Endometrium (tissue), 2 donors: ENCODE data around the gene MACIR.

ENCODE experiments used
- FAIRE-seq: peaks from 2 replicates; lab custom pipeline; 2012; peaks lifted over from hg19 to GRCh38; lab: Jason Lieb, UNC
- donor health status: control.
- donor health status: control.

MACIR gene

GRCh38 chr5:103245761-103246160, 12.8 kb upstream of the MACIR start:
- no peak for FAIRE-seq

- FAIRE-seq = no peak
These were observed 11.4 kb upstream of the MACIR start for GRCh38 chr5:103247118-103247517.

GRCh38 chr5:103249068-103249467, 9.5 kb upstream of the MACIR start:
- no peak for FAIRE-seq

GRCh38 chr5:103254921-103255320, 3.6 kb upstream of the MACIR start:
- no peak for FAIRE-seq

- no peak for FAIRE-seq
These were observed 2.9 kb upstream of the MACIR start for GRCh38 chr5:103255691-103256090.

- FAIRE-seq = no peak
These were observed 2.4 kb upstream of the MACIR start for GRCh38 chr5:103256178-103256577.

GRCh38 chr5:103258957-103259704, 568 bp downstream of the MACIR start:
- no peak for FAIRE-seq

- FAIRE-seq = no peak
These were observed 1.3 kb downstream of the MACIR start for GRCh38 chr5:103259705-103260355.

GRCh38 chr5:103260951-103261350, 2.4 kb downstream of the MACIR start:
- FAIRE-seq = no peak

GRCh38 chr5:103262422-103262871, 3.9 kb downstream of the MACIR start:
- no peak for FAIRE-seq

GRCh38 chr5:103263054-103263453, 4.5 kb downstream of the MACIR start:
- FAIRE-seq = no peak

- no peak for FAIRE-seq
These were observed 5.9 kb downstream of the MACIR start for GRCh38 chr5:103264508-103264907.

GRCh38 chr5:103270581-103270980, 12.0 kb downstream of the MACIR start:
- no peak for FAIRE-seq

- no peak for FAIRE-seq
These were observed 13.2 kb downstream of the MACIR start for GRCh38 chr5:103271570-103272289.

- FAIRE-seq = no peak
These were observed 13.8 kb downstream of the MACIR start for GRCh38 chr5:103272377-103272776.

GRCh38 chr5:103273952-103274351, 15.4 kb downstream of the MACIR start:
- FAIRE-seq = no peak

- no peak for FAIRE-seq
These were observed 17.3 kb downstream of the MACIR start for GRCh38 chr5:103275851-103276250.

- FAIRE-seq = no peak
These were observed 22.4 kb downstream of the MACIR start for GRCh38 chr5:103280967-103281366.

GRCh38 chr5:103283120-103283519, 24.6 kb downstream of the MACIR start:
- no peak for FAIRE-seq

- FAIRE-seq = no peak
These were observed 25.3 kb downstream of the MACIR start for GRCh38 chr5:103283869-103284268.

- no peak for FAIRE-seq
These were observed 28.1 kb downstream of the MACIR start for GRCh38 chr5:103286622-103287021.

GRCh38 chr5:103289024-103289423, 30.5 kb downstream of the MACIR start:
- FAIRE-seq = no peak

- no peak for FAIRE-seq
These were observed 32.3 kb downstream of the MACIR start for GRCh38 chr5:103290846-103291245.
